Body of pancreas (tissue), 4 donors: ENCODE measurements around the gene SLC4A8.

Experiments
- CTCF ChIP-seq, 7 experiments: fragments of 450-650 bp in 4 of 7; fragments of 200-600 bp in 3 of 7; sonication (generic) in 3 of 7; IDR thresholded peaks; one replicate each; pipeline ENCODE4 v1.5.1; 2016 to 2019; ENCODE audit warnings: antibody characterized with exemption in 7 of 7
- POLR2A ChIP-seq, 3 donors: fragments of 450-650 bp; IDR thresholded peaks; one replicate each; pipeline ENCODE4 v1.6.1; 2016; ENCODE audit warnings: antibody characterized with exemption in 3 of 3, mild to moderate bottlenecking in 2 of 3

- TF ChIP-seq CTCF (IDR thresholded peaks at IDR 0.05) (no peak), POLR2A (IDR thresholded peaks at IDR 0.05) (no peak)
Measured at GRCh38 chr12:51413791-51414190, 10.8 kb upstream of the SLC4A8 start.
